IPS-11a (cell line): Measurements from ENCODE around the gene PDE6A.
"Not testable (repeated sequence)": the region's sequence is repeated elsewhere in the genome, so short reads cannot be mapped to it uniquely, and the experiment has no call there.

ENCODE experiments used
- H3K4me3 ChIP-seq: one replicate; pipeline ENCODE4 v1.5.1; 2013; ENCODE audit warnings: low read depth, low read length, control low read depth

Gene PDE6A

DNA sequence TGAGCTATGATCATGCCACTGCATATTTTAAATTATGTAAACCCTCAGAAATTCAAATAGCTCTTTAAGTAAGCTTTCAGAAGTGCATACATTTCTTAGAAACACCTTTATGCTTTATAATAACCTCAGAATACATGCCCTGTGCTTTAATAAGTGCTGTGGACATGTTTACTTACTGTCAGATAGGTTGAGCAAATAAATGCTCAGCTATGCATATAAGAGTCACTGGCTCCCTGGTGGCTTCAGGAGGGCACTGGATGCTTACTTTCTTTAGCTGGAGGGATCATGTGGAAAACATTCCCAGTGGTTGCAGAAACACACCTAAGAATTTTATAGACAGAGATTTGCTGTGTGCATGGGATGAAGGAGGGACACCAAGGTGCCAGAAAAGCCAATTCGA, 74.4 kb downstream of the PDE6A start:
- no peak overlapping the region for H3K4me3 ChIP-seq

DNA sequence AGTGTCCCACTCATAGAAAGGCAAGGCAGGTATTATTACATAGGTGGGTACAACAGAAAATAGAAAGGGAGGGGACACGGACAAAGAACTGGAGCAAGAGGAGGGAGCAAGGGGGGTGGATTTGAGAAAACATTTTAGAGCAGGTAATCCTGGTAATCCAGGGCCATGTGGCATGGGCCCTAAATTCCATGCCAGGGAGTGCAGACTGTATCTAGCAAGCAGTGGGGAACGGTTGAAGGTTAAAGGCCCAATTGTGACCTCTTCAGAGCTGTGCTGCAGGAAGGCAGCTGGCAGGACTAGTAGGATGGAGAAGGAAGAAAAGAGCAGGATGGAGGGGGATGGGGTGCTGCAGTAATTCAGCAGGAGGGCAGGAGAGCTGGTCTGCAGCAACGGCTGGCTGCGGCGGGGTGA, 75.2 kb downstream of the PDE6A start:
- no peak overlapping the region for H3K4me3 ChIP-seq

DNA sequence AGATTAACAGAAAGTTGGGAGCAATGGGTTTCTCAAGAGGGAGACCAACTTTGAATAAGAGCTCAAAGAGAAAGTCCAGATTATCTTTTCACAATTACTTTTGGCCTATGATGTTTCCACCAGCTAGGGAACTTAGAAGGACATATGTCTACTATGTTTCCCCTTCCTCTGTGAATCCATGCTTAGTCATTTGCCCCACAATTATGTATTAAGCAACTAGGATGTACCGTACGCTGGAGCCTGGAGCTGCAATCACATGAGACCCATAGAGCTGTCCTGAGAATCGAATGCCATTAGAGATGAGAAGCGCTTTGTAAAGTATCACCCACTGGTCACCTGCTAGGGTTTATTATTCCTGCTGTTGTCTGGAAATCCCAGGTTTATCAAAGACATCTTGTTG, 78.8 kb downstream of the PDE6A start:
- H3K4me3 ChIP-seq: no peak overlapping the region

- no peak overlapping the region for H3K4me3 ChIP-seq
These were observed 80.8 kb downstream of the PDE6A start for GRCh38 chr5:149863830-149864229.

- H3K4me3 ChIP-seq: no peak overlapping the region
These were observed 81.4 kb downstream of the PDE6A start for GRCh38 chr5:149863176-149863575.

GRCh38 chr5:149860801-149861322, 83.7 kb downstream of the PDE6A start:
- no peak overlapping the region for H3K4me3 ChIP-seq

DNA sequence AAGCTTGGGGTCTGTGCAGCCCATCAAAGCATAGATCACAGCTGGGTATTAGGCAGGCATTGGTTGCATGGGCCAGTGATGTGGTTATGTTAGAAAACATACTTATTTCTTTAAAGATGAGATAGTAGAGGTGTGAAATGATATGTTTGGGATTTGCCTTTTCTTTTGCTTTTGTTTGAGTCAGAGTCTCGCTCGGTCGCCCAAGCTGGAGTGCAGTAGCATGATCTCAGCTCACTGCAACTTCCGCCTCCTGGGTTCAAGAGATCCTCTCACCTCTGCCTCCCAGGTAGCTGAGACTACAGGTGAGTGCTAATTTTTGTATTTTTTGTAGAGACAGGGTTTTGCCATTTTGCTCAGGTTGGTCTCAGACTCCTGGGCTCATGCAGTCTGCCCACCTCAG, 84.8 kb downstream of the PDE6A start:
- H3K4me3 ChIP-seq: no peak overlapping the region

DNA sequence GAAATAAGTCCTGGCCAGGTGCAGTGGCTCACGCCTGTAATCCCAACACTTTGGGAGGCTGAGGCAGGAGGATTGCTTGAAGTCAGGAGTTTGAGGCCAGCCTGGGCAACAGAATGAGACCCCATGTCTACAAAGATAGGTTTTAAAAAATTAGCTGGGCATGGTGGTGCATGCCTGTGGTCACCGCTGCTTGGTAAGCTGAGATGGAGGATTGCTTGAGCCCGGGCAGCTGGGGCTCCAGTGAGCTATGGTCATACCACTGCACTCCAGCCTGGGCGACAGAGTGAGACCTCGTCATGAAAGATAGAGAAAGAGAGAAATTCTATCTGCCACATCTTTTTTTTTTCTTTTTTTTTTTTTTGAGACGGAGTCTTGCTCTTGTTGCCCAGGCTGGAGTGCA, 86.1 kb downstream of the PDE6A start:
- not testable (repeated sequence) for H3K4me3 ChIP-seq

DNA sequence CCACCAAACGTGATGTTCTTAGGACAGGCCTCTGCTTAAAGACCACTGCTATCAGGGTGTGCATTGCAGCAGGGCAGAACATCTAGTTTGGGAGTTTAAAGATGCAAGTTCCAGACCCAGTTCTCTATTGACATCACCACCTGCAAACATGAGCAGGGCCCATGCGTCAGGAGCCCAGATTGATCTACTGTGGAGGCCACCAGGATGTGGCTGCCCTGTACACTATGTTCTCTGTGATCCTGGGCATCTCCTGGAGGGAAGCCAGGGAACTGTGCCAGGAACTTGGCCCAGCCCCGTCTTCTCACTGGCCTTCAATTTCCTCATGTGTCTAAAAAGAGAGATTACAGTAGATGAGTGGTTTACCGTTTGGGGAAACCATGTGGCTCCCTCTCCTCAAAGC, 87.1 kb downstream of the PDE6A start:
- no peak overlapping the region for H3K4me3 ChIP-seq

DNA sequence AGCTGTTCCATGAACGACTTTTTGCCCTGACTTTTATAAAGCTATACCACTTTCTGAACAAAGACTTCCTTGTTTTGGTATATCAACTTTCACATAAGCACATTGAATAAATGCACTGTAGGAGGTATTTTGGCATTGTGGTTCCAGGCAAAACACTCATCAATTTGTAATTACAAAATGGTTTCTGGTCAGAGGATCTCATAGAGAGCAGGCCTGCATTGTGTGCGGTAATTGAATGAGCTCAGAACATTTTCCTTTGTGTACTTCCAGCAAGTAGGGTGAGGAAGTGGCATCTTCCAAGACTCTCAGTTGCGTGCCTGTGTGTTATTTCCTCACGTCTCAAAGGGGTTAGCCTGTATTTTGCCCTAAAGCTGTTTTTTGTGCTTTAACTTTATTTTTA, 89.2 kb downstream of the PDE6A start:
- H3K4me3 ChIP-seq: no peak overlapping the region

DNA sequence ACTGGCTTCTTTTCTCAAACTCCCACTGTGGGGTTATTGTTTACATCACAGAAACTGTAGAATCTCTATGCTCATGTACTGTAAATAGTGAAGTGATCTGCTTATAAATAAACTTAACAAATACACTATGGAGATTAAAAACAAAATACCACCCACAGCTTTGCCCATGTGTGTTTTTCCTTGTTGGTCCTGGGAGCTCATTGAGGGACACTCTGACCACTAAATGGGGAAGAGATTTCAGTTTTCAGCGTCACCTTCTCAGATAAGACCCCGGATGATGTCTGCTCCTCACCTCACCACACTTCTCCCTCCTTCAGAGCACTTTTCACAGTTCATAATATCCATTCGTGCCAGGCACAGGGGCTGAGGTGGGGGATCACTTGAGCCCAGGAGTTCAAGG, 89.7 kb downstream of the PDE6A start:
- H3K4me3 ChIP-seq: no peak overlapping the region

- no peak overlapping the region for H3K4me3 ChIP-seq
These were observed 90.9 kb downstream of the PDE6A start for GRCh38 chr5:149853701-149854100.

- no peak overlapping the region for H3K4me3 ChIP-seq
These were observed 91.3 kb downstream of the PDE6A start for GRCh38 chr5:149853331-149853648.

DNA sequence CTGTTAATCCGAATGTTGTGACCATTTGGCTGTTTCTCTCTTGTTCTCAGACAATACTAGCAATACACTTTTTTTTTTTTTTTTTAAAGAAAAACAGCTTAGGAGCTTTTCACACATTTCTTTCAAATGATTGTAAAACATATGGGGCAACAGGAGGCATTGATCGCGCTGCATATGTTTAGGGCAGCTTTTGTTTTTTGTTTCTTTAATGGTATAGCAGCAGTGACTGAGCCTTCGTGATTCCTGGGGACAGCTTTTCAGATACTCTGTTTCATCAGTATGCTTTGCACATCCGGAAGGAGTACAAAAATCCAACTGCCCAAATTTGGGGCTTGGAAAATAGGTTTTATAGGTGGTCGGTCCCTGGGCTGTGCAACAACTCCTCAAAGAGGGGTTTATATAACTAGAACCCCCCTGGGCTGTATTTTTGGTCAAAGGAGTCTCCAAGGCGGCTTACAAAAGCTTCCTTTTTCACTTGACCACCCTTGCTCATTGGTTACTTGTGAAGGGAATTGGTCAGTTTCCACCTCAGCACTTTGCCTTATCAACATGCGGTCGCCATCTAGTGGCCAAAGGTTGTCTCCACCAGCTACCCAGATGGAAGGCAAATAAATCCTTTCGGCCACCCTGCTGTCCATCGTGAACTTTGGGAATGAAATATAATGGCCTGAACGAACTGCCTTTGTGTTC, 91.8 kb downstream of the PDE6A start:
- H3K4me3 ChIP-seq: no peak overlapping the region

DNA sequence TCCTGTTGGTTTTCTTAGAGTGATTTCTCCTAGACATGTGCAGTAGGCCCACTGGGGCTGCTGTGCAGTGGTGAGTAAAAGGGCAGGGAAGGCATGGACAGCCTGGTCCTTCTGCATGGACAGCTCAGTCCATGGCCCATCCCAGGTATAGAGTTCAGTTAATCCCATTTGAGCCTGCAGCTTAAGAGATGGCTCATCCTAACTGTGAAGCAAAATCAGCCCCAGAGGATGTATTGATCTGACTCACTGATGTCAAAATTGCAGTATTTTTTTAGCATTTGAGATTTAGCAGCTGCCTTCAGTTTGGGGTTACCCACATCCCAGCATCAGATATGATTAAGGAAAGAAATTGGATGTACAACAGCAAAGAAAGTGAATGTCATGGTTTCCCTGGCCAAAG, 93.4 kb downstream of the PDE6A start:
- H3K4me3 ChIP-seq: no peak overlapping the region

- no peak overlapping the region for H3K4me3 ChIP-seq
These were observed 94.4 kb downstream of the PDE6A start for GRCh38 chr5:149849966-149850910.

DNA sequence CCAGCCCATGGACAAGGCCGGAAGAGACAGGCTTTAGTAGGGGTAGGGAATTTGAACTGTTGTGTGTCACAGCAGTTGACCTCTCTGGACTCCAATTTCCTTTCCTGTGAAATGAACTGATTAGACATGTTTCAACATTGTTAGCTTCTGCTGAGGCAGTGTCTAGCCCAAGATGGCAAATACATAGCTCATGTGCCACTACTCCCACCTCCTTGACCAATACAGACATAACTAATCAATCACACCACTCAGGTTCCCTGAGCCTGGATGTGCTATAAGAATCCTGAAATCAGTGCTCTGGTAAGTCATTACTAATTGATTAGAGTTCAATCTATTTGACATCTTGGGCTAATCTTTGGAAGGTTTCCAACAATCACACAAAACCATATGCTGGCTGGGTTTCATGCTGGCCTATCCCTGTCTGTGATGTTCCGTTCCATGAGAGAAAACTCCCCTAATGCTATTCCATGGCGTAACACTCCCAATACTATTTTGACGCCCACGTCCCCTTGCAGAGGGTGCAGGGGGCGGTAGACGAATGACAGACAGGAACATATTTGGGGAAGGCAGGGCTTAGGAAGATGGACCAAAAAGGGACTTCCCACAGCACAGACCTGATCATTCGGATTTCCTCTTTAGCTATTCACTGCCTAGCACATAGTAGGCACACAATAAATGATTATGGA, 95.2 kb downstream of the PDE6A start:
- H3K4me3 ChIP-seq: no peak overlapping the region

GRCh38 chr5:149847611-149848010, 97.0 kb downstream of the PDE6A start:
- H3K4me3 ChIP-seq: no peak overlapping the region

- no peak overlapping the region for H3K4me3 ChIP-seq
These were observed 98.6 kb downstream of the PDE6A start for GRCh38 chr5:149846021-149846420.

- no peak overlapping the region for H3K4me3 ChIP-seq
These were observed 99.0 kb downstream of the PDE6A start for GRCh38 chr5:149845601-149846000.
